Keratinocyte (primary cell): ENCODE data around the gene LHX4. TPM values are rescaled to one million over a fixed set of nuclear protein-coding genes. Genes with fewer than 3 reads are reported as not detected.

Source experiments
- DNase-seq: peaks from one replicate; pipeline ENCODE4 v3.0.0-alpha.2; 2011; ENCODE audit warnings: low read depth, missing footprints, low spot score
- FAIRE-seq: peaks from 2 replicates; lab custom pipeline; 2011; peaks lifted over from hg19 to GRCh38; lab: Jason Lieb, UNC
- H2AFZ ChIP-seq: 2 replicates; pipeline ENCODE4 v1.6.0; 2012; ENCODE audit warnings: low read length, control low read depth, inconsistent platforms; ENCODE audit not compliant: control insufficient read depth
- H3K27ac ChIP-seq: 2 replicates; pipeline ENCODE4 v1.5.1; 2011; ENCODE audit warnings: low read length; ENCODE audit not compliant: control insufficient read depth, insufficient read depth
- H3K27me3 ChIP-seq: 3 replicates; pipeline ENCODE4 v1.6.0; 2011; ENCODE audit warnings: low read length; ENCODE audit not compliant: control insufficient read depth, insufficient read depth; ENCODE audit errors: extremely low read depth
- H3K36me3 ChIP-seq, 2 experiments: 2 replicates in 1 of 2; 3 replicates in 1 of 2; pipeline ENCODE4 v1.5.1; 2011; ENCODE audit warnings: low read length in 2 of 2, mild to moderate bottlenecking in 1 of 2; ENCODE audit not compliant: control insufficient read depth in 2 of 2, insufficient read depth in 2 of 2; ENCODE audit errors: extremely low read depth in 1 of 2
- H3K4me1 ChIP-seq: 3 replicates; pipeline ENCODE4 v1.5.1; 2011; ENCODE audit warnings: low read length; ENCODE audit not compliant: control insufficient read depth, insufficient read depth; ENCODE audit errors: extremely low read depth
- H3K4me2 ChIP-seq: 3 replicates; pipeline ENCODE4 v1.6.0; 2011; ENCODE audit warnings: low read depth, low read length; ENCODE audit not compliant: control insufficient read depth, insufficient read depth; ENCODE audit errors: extremely low read depth
- H3K4me3 ChIP-seq, 3 experiments: fragments of 200-600 bp in 1 of 3; sonication (generic) in 1 of 3; 2 replicates in 2 of 3; 3 replicates in 1 of 3; pipeline ENCODE4 v1.5.1; 2011 to 2016; ENCODE audit warnings: low read length in 3 of 3, mild to moderate bottlenecking in 3 of 3, control low read depth in 2 of 3, inconsistent platforms in 1 of 3, low read depth in 1 of 3, mixed read lengths in 1 of 3, mixed run types in 1 of 3, moderate library complexity in 1 of 3; ENCODE audit not compliant: control insufficient read depth in 2 of 3, insufficient read depth in 2 of 3; ENCODE audit errors: extremely low read depth in 1 of 3
- H3K79me2 ChIP-seq: 2 replicates; pipeline ENCODE4 v1.6.0; 2012; ENCODE audit warnings: low read length; ENCODE audit not compliant: control insufficient read depth, insufficient read depth
- H3K9ac ChIP-seq: 3 replicates; pipeline ENCODE4 v1.6.0; 2011; ENCODE audit warnings: low read length; ENCODE audit not compliant: control insufficient read depth, insufficient read depth; ENCODE audit errors: extremely low read depth
- H3K9me1 ChIP-seq: 3 replicates; pipeline ENCODE4 v1.6.0; 2011; ENCODE audit warnings: low read length; ENCODE audit not compliant: control insufficient read depth, insufficient read depth; ENCODE audit errors: extremely low read depth
- H3K9me3 ChIP-seq: 2 replicates; pipeline ENCODE4 v1.5.1; 2012; ENCODE audit warnings: low read depth, low read length; ENCODE audit not compliant: control insufficient read depth
- H4K20me1 ChIP-seq: 3 replicates; pipeline ENCODE4 v1.6.0; 2011; ENCODE audit warnings: low read length; ENCODE audit not compliant: control insufficient read depth, insufficient read depth; ENCODE audit errors: extremely low read depth
- EZH2 ChIP-seq: IDR thresholded peaks from one replicate; pipeline ENCODE4 v1.6.1; 2012; ENCODE audit warnings: inconsistent platforms, mild to moderate bottlenecking, low read length, moderate library complexity
- dilution Hi-C: fragments of 300-500 bp; cut with MboI; formaldehyde crosslinking; loops from one replicate; pipeline ENCODE4 v1.7.0; 2020; ENCODE audit warnings: low sequenced_read_pairs; ENCODE audit not compliant: extremely low pct_ligation_motif_present
- polyA plus RNA-seq, 5 experiments: library from polyadenylated mRNA; depleted of rRNA in 3 of 5; stranded (reverse) in 3 of 5; stranded (forward) in 1 of 5; unstranded in 1 of 5; fragments of >200 nt; gene quantifications; 1 replicate in 1 of 5; 2 replicates in 3 of 5; 3 replicates in 1 of 5; pipeline versions ENCODE4 v1.2.1 to v1.2.3, GENCODE V29; 2011 to 2012; ENCODE audit warnings: missing spikeins in 2 of 5, low read depth in 1 of 5, low replicate concordance in 1 of 5
- TF ChIP-seq, protein P1 (sequence below), 3 experiments: IDR thresholded peaks in 1 of 3; conservative IDR thresholded peaks in 1 of 3; optimal IDR thresholded peaks in 1 of 3; 2 replicates in 2 of 3; 3 replicates in 1 of 3; pipeline versions ENCODE3 to v1.5.1; 2011; ENCODE audit warnings: low read length in 3 of 3, mild to moderate bottlenecking in 3 of 3, moderate library complexity in 2 of 3, control low read depth in 1 of 3, inconsistent platforms in 1 of 3; ENCODE audit not compliant: insufficient read depth in 2 of 3; ENCODE audit errors: extremely low read depth in 1 of 3

The LHX4 gene
- polyA plus RNA-seq, 1 donor (not counting 4 experiments of a cell fraction or from before 2014, with no cell fraction given): not detected

DNA sequence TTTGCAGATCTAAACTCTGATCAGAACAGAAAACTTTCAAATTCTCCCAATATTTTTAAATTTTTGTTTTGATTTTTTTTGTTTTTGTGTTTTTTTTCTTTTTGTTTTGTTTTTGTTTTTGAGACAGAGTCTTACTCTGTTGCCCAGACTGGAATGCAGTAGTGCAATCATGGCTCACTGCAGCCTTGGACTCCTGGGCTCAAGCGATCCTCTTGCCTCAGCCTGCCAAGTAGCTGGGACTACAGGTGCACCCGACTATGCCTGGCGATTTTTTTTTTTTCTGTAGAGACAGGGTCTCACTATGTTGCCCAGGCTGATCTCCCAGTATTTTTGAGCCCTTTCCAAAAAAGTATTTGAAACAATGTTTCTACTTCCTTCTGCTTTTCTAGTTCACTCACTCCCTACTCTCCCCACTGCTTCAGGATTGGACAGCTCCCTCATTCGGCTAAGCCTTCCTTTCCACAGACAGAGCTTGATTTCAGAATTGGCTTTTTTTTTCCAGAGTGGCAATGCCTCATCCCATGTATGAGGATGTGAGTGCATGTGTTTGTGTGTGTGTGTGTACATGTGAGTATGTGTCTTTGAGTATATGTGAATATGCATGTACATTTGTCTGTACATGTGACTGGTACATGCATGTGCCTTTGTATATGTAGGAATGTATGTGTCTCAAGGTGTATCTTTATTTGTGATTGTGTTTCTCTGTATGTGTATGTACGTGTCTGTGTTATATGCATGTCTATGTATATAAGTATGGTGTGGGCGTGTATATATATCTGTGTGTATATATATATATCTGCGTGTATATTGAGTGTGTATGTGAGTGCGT lies 11.9 kb downstream of the LHX4 start:
- Histone ChIP-seq H2AFZ (no peak overlapping the region), H3K4me2 (no peak overlapping the region), H3K27me3 (peaks cover 54% of the 10 kb centered on the region), H4K20me1 (no peaks in the 10 kb centered on the region), H3K4me1 (no peaks in the 10 kb centered on the region), H3K9ac (no peak overlapping the region), H3K9me1 (no peaks in the 10 kb centered on the region), H3K9me3 (no peaks in the 10 kb centered on the region), H3K4me3 (no peak overlapping the region), H3K79me2 (no peaks in the 10 kb centered on the region), H3K36me3 (no peaks in the 10 kb centered on the region), H3K27ac (no peak overlapping the region)
- no peak for FAIRE-seq
- dilution Hi-C loops: no loop called here
- no peak for DNase-seq
- TF ChIP-seq, protein P1, sequence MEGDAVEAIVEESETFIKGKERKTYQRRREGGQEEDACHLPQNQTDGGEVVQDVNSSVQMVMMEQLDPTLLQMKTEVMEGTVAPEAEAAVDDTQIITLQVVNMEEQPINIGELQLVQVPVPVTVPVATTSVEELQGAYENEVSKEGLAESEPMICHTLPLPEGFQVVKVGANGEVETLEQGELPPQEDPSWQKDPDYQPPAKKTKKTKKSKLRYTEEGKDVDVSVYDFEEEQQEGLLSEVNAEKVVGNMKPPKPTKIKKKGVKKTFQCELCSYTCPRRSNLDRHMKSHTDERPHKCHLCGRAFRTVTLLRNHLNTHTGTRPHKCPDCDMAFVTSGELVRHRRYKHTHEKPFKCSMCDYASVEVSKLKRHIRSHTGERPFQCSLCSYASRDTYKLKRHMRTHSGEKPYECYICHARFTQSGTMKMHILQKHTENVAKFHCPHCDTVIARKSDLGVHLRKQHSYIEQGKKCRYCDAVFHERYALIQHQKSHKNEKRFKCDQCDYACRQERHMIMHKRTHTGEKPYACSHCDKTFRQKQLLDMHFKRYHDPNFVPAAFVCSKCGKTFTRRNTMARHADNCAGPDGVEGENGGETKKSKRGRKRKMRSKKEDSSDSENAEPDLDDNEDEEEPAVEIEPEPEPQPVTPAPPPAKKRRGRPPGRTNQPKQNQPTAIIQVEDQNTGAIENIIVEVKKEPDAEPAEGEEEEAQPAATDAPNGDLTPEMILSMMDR (optimal IDR thresholded peaks at IDR 0.05 in 1 of 3, IDR thresholded peaks at IDR 0.05 in 1 of 3, conservative IDR thresholded peaks at IDR 0.05 in 1 of 3; ENCODE audit: extremely low read depth in 1 of 3, insufficient read depth in 2 of 3, low read length in 3 of 3): no peak
- TF ChIP-seq EZH2: no peak

DNA sequence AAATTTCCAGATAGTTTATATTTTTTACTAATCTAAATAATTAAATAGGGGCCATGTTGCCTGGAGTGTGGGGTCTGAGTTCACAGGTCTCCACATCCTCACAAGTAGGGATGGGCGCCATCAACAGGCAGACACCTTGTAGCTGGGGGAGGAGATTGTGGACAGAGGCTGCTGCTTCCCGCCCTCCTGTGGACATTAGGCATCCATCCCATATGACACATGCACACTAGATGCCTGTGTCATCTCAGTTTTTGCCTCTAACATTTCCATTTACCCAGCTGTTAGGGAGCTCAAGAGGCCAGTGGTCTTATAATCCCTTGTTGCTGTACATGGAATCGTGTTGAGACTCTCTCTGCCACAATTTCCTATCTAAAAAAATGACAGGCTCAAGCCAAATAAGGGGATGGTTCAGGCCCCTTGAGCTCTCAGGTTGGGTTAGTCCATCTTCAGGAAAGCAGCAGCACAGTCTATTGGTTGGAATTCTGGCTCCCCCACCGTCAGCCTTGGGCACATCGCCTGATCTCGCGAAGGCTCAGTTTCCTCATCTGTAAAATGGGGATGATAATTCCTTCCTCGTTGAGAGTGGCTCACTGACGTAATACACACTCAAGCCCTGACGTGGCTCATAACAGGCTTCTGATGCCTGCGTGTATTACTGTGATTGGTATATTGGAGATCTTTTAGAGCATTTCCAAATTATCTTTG lies 13.6 kb downstream of the LHX4 start:
- no peak overlapping the region for H3K4me3 ChIP-seq
- no peaks in the 10 kb centered on the region for H3K4me1 ChIP-seq
- no peak overlapping the region for H3K27ac ChIP-seq
- H3K9me1 ChIP-seq: no peaks in the 10 kb centered on the region
- dilution Hi-C loops: no loop called here
- no peaks in the 10 kb centered on the region for H3K9me3 ChIP-seq
- no peaks in the 10 kb centered on the region for H4K20me1 ChIP-seq
- no peak overlapping the region for H2AFZ ChIP-seq
- FAIRE-seq (no peak), DNase-seq (no peak)
- no peak overlapping the region for H3K9ac ChIP-seq
- H3K36me3 ChIP-seq: no peaks in the 10 kb centered on the region
- no peak overlapping the region for H3K4me2 ChIP-seq
- H3K79me2 ChIP-seq: no peaks in the 10 kb centered on the region
- TF ChIP-seq, protein P1 (optimal IDR thresholded peaks at IDR 0.05 in 1 of 3, IDR thresholded peaks at IDR 0.05 in 1 of 3, conservative IDR thresholded peaks at IDR 0.05 in 1 of 3; ENCODE audit: extremely low read depth in 1 of 3, insufficient read depth in 2 of 3, low read length in 3 of 3): peak in 1 of 3 experiments; percentile 9
- no peak for TF ChIP-seq EZH2
- H3K27me3 ChIP-seq: peaks cover 40% of the 10 kb centered on the region
